ENCODE results near the gene ZNF610. TPM values are rescaled to one million over a fixed set of nuclear protein-coding genes. Genes with fewer than 3 reads are reported as not detected.
A peak's percentile ranks its signal among the peaks of the same experiment; 100 is the strongest.
"Not testable (repeated sequence)": the region's sequence is repeated elsewhere in the genome, so short reads cannot be mapped to it uniquely, and the experiment has no call there.

The ZNF610 gene
- 10 to 100 TPM; 11.0 to 15.3 (median 11.8) TPM for polyA plus RNA-seq (ENCODE audit: insufficient read length in 3 of 3)
- long read RNA-seq, donor 1, partial matches to known transcripts, result 0 of 3 reads
- long read RNA-seq, donor 1, other reads (novel, unspliced or antisense), result 0 of 3 reads
- long read RNA-seq, donor 2, result 0 reads
- long read RNA-seq, donor 3, partial matches to known transcripts, result 6 of 10 reads
- long read RNA-seq, donor 3, other reads (novel, unspliced or antisense), result 0 of 10 reads
- long read RNA-seq, donor 4, partial matches to known transcripts, result 0 of 7 reads
- long read RNA-seq, donor 4, other reads (novel, unspliced or antisense), result 0 of 7 reads
- long read RNA-seq, donor 5, partial matches to known transcripts, result 0 of 7 reads
- long read RNA-seq, donor 5, other reads (novel, unspliced or antisense), result 0 of 7 reads
- long read RNA-seq, donor 6, transcript ZNF610-203 (6 exons, 2,191 nt), result major isoform, 7 of 8 reads
- long read RNA-seq, donor 6, partial matches to known transcripts, result 0 of 8 reads
- long read RNA-seq, donor 6, other reads (novel, unspliced or antisense), result 0 of 8 reads
- long read RNA-seq, donor 7, partial matches to known transcripts, result 0 of 5 reads
- long read RNA-seq, donor 7, other reads (novel, unspliced or antisense), result 0 of 5 reads
- long read RNA-seq, donor 8, partial matches to known transcripts, result 0 of 3 reads
- long read RNA-seq, donor 8, other reads (novel, unspliced or antisense), result 0 of 3 reads
- long read RNA-seq, donor 9, partial matches to known transcripts, result 0 of 3 reads
- long read RNA-seq, donor 9, other reads (novel, unspliced or antisense), result 0 of 3 reads
- long read RNA-seq, donor 10, partial matches to known transcripts, result 5 of 8 reads
- long read RNA-seq, donor 10, other reads (novel, unspliced or antisense), result 0 of 8 reads
- long read RNA-seq, donor 11, partial matches to known transcripts, result 0 of 1 reads
- long read RNA-seq, donor 11, other reads (novel, unspliced or antisense), result 0 of 1 reads
- long read RNA-seq, donor 12, result 0 reads
- long read RNA-seq, donor 13, transcript ZNF610-203 (6 exons, 2,191 nt), result major isoform, 5 of 7 reads
- long read RNA-seq, donor 13, partial matches to known transcripts, result 0 of 7 reads
- long read RNA-seq, donor 13, other reads (novel, unspliced or antisense), result 0 of 7 reads
- long read RNA-seq, donor 14, result 0 reads
- long read RNA-seq, donor 15, partial matches to known transcripts, result 0 of 2 reads
- long read RNA-seq, donor 15, other reads (novel, unspliced or antisense), result 0 of 2 reads
- long read RNA-seq, donor 16, partial matches to known transcripts, result 49 of 53 reads
- long read RNA-seq, donor 16, other reads (novel, unspliced or antisense), result 0 of 53 reads

- peak; percentile 72 to 91 (median 83) for DNase-seq (ENCODE audit: extremely low read depth in 1 of 11, low read depth in 9 of 11, low spot score in 4 of 11)
These were observed at the start of gene ZNF610 for GRCh38 chr19:52336117-52336790. Gene ZNF610 (plus strand): TSS chr19:52336243. CDS start chr19:52349173, 12,930 bp downstream.

GRCh38 chr19:52286256-52286655 lies 49.8 kb upstream of the ZNF610 start:
- no peak for DNase-seq (ENCODE audit: extremely low read depth in 1 of 11, low read depth in 9 of 11, low spot score in 4 of 11)

- DNase-seq (ENCODE audit: extremely low read depth in 1 of 11, low read depth in 9 of 11, low spot score in 4 of 11), result no peak
These were observed 44.3 kb upstream of the ZNF610 start for GRCh38 chr19:52291781-52292180.

DNA sequence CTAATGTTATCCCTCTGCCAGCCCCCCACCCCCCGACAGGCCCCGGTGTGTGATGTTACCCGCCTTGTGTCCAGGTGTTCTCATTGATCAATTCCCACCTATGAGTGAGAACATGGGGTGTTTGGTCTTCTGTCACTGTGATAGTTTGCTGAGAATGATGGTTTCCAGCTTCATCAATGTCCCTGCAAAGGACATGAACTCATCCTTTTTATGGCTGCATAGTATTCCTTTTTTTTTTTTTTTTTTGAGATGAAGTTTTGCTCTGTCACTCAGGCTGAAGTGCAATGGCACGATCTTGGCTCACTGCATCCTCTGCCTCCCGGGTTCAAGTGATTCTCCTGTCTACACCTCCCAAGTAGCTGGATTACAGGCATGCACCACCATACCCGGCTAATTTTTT lies 43.1 kb upstream of the ZNF610 start:
- not testable (repeated sequence) for DNase-seq (ENCODE audit: extremely low read depth in 1 of 11, low read depth in 9 of 11, low spot score in 4 of 11)

- peak in 1 of 11 donors; percentile 1 for DNase-seq (ENCODE audit: extremely low read depth in 1 of 11, low read depth in 9 of 11, low spot score in 4 of 11)
These were observed 39.7 kb upstream of the ZNF610 start for GRCh38 chr19:52296400-52296772.

- peak; percentile 59 to 87 (median 72) for DNase-seq (ENCODE audit: extremely low read depth in 1 of 11, low read depth in 9 of 11, low spot score in 4 of 11)
These were observed 39.1 kb upstream of the ZNF610 start, which contains the start of gene ZNF480 for GRCh38 chr19:52296773-52297600. Gene ZNF480 (plus strand): TSS chr19:52297169. CDS start chr19:52300413, 3,244 bp downstream.

- DNase-seq (ENCODE audit: extremely low read depth in 1 of 11, low read depth in 9 of 11, low spot score in 4 of 11), result peak in 3 of 11 donors; percentile 6 to 9 (median 8)
These were observed 38.3 kb upstream of the ZNF610 start for GRCh38 chr19:52297601-52298364.

- DNase-seq (ENCODE audit: extremely low read depth in 1 of 11, low read depth in 9 of 11, low spot score in 4 of 11), result peak in 4 of 11 donors; percentile 2 to 19 (median 4)
These were observed 28.8 kb upstream of the ZNF610 start for GRCh38 chr19:52307275-52307674.

DNA sequence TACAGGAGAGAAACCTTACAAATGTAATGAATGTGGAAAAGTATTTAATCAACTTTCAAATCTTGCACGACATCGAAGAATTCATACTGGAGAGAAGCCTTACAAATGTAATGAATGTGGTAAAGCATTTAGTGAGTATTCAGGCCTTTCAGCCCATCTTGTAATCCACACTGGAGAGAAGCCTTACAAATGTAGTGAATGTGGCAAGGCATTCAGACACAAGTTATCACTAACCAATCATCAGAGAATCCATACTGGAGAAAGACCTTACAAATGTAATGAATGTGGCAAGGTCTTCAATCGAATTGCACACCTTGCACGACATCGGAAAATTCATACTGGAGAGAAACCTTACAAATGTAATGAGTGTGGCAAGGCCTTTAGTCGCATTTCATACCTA lies 13.6 kb upstream of the ZNF610 start:
- DNase-seq (ENCODE audit: extremely low read depth in 1 of 11, low read depth in 9 of 11, low spot score in 4 of 11), result no peak

GRCh38 chr19:52331757-52332156 lies 4.3 kb upstream of the ZNF610 start:
- no peak for DNase-seq (ENCODE audit: extremely low read depth in 1 of 11, low read depth in 9 of 11, low spot score in 4 of 11)

- DNase-seq (ENCODE audit: extremely low read depth in 1 of 11, low read depth in 9 of 11, low spot score in 4 of 11), result no peak
These were observed 301 bp upstream of the ZNF610 start for GRCh38 chr19:52335768-52336116.

- DNase-seq (ENCODE audit: extremely low read depth in 1 of 11, low read depth in 9 of 11, low spot score in 4 of 11), result peak in 9 of 11 donors; percentile 3 to 17 (median 10)
These were observed 843 bp downstream of the ZNF610 start for GRCh38 chr19:52336791-52337381.

- not testable (repeated sequence) for DNase-seq (ENCODE audit: extremely low read depth in 1 of 11, low read depth in 9 of 11, low spot score in 4 of 11)
These were observed 3.0 kb downstream of the ZNF610 start for GRCh38 chr19:52339022-52339421.

DNA sequence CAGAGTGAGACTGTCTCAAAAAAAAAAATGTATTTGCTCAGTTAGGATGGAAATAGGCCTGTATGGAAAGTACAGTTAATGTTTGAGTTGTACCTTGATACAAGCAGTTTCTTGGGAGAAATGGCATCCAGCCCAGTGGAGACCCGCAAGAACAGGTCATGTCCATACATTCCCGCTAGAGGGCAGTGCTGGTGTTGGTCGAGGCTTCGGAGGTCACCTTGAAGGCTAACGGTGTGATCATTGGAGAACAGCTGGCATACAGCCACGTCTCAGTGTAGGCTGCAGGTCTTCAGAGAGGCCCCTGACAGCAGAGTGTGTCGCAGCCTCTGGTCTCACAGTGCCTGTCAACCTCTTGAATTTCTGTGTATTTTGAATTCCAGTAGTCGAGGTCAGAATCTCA lies 7.5 kb downstream of the ZNF610 start:
- DNase-seq (ENCODE audit: extremely low read depth in 1 of 11, low read depth in 9 of 11, low spot score in 4 of 11), result peak; percentile 51 to 83 (median 72)

- no peak for DNase-seq (ENCODE audit: extremely low read depth in 1 of 11, low read depth in 9 of 11, low spot score in 4 of 11)
These were observed 9.1 kb downstream of the ZNF610 start for GRCh38 chr19:52345162-52345561.

- DNase-seq (ENCODE audit: extremely low read depth in 1 of 11, low read depth in 9 of 11, low spot score in 4 of 11), result no peak
These were observed 15.5 kb downstream of the ZNF610 start for GRCh38 chr19:52351512-52351911.
